VCaP (cell line): ENCODE data around the gene NELL1.

Source experiments
- H3K27ac ChIP-seq: fragments of 450-650 bp; 2 replicates; pipeline ENCODE4 v1.5.1; 2017
- CTCF ChIP-seq: fragments of 450-650 bp; conservative IDR thresholded peaks from 2 replicates; pipeline ENCODE4 v1.5.1; 2017; ENCODE audit warnings: mild to moderate bottlenecking, moderate library complexity

Gene NELL1

GRCh38 chr11:21412652-21413383 is 743.4 kb downstream of the NELL1 start:
- no peak for TF ChIP-seq CTCF
- H3K27ac ChIP-seq = no peak overlapping the region

- no peak for TF ChIP-seq CTCF
- no peak overlapping the region for H3K27ac ChIP-seq
Observed at GRCh38 chr11:21414953-21415352, 745.6 kb downstream of the NELL1 start.

GRCh38 chr11:21415606-21416005 is 746.2 kb downstream of the NELL1 start:
- TF ChIP-seq CTCF = no peak
- no peak overlapping the region for H3K27ac ChIP-seq

GRCh38 chr11:21421711-21422329 is 752.4 kb downstream of the NELL1 start:
- no peak overlapping the region for H3K27ac ChIP-seq
- no peak for TF ChIP-seq CTCF

GRCh38 chr11:21426931-21427330 is 757.5 kb downstream of the NELL1 start:
- no peak for TF ChIP-seq CTCF
- H3K27ac ChIP-seq = no peak overlapping the region

GRCh38 chr11:21427726-21428125 is 758.3 kb downstream of the NELL1 start:
- no peak overlapping the region for H3K27ac ChIP-seq

GRCh38 chr11:21428796-21429195 is 759.4 kb downstream of the NELL1 start:
- no peak for TF ChIP-seq CTCF
- H3K27ac ChIP-seq = no peak overlapping the region

More at GRCh38 chr11:21427726-21428125, 758.3 kb downstream of the NELL1 start:
- TF ChIP-seq CTCF = no peak
